ENCODE results near the gene VPS18.

- no peak for TF ChIP-seq REST (IDR thresholded peaks at IDR 0.05; ENCODE audit: borderline replicate concordance)
- TF ChIP-seq CTCF (IDR thresholded peaks at IDR 0.05; ENCODE audit: poor library complexity, severe bottlenecking) = no peak
- TF ChIP-seq EP300 (conservative IDR thresholded peaks at IDR 0.05; ENCODE audit: poor library complexity, severe bottlenecking) = no peak
These were observed 55.5 kb downstream of the VPS18 start for GRCh38 chr15:40949756-40950207.

Data from neural cell (in vitro differentiated cells).